Left ventricle myocardium superior (tissue), 1 donor: ENCODE measurements around the gene ST8SIA4. TPM values are rescaled to one million over a fixed set of nuclear protein-coding genes. Genes with fewer than 3 reads are reported as not detected.

Experiments
- ATAC-seq: fragments of 200-7000 bp; cut with Tn5 transposase; one replicate; pipeline ENCODE4 v1.9.1; 2020; ENCODE audit warnings: mild to moderate bottlenecking, moderate library complexity
- DNase-seq: peaks from one replicate; pipeline ENCODE4 v3.0.0-alpha.2; 2020
- intact Hi-C: fragments of 100-400 bp; cut with micrococcal nuclease; formaldehyde crosslinking; loops from one replicate; pipeline ENCODE4 v1.11.0; 2022
- total RNA-seq: library from RNA; stranded (reverse); fragmentation: NEBNext Ultra II Directional; extraction: Animal tissue kit (Norgen Biotek cat#: 25700); gene quantifications from one replicate; pipeline ENCODE4 v1.2.1, GENCODE V29; 2021
- donor health status: DM: no; HTN: yes; CAD: no; lungs with severe emphysema.

The ST8SIA4 gene
- total RNA-seq, 1 donor from 2014 or later: 5.4 TPM

GRCh38 chr5:100877274-100877673 is 25.8 kb downstream of the ST8SIA4 start:
- intact Hi-C loops: no loop called here
- ATAC-seq (no peak), DNase-seq (no peak)

GRCh38 chr5:100872408-100873190 is 30.5 kb downstream of the ST8SIA4 start:
- no peak for DNase-seq
- no peak for ATAC-seq
- intact Hi-C loops: no loop called here

GRCh38 chr5:100867039-100867562 is 36.0 kb downstream of the ST8SIA4 start:
- no peak for ATAC-seq
- intact Hi-C loops: no loop called here
- no peak for DNase-seq

GRCh38 chr5:100864931-100865330 is 38.2 kb downstream of the ST8SIA4 start:
- intact Hi-C loops: no loop called here
- DNase-seq: no peak
- ATAC-seq: no peak

- DNase-seq (no peak), ATAC-seq (no peak)
- intact Hi-C loops: no loop called here
Observed at GRCh38 chr5:100863739-100864138, 39.3 kb downstream of the ST8SIA4 start.

- DNase-seq (no peak), ATAC-seq (no peak)
- intact Hi-C loops: no loop called here
Observed at GRCh38 chr5:100861148-100861547, 41.9 kb downstream of the ST8SIA4 start.

GRCh38 chr5:100860407-100860806 is 42.7 kb downstream of the ST8SIA4 start:
- no peak for ATAC-seq
- intact Hi-C loops: no loop called here
- no peak for DNase-seq

GRCh38 chr5:100858987-100859545 is 44.0 kb downstream of the ST8SIA4 start:
- no peak for ATAC-seq
- intact Hi-C loops: no loop called here
- DNase-seq: no peak

- ATAC-seq (no peak), DNase-seq (no peak)
- intact Hi-C loops: no loop called here
Observed at GRCh38 chr5:100856462-100856861, 46.6 kb downstream of the ST8SIA4 start.

- no peak for ATAC-seq
- intact Hi-C loops: no loop called here
- DNase-seq: no peak
Observed at GRCh38 chr5:100855937-100856430, 47.1 kb downstream of the ST8SIA4 start.

- DNase-seq (no peak), ATAC-seq (no peak)
- intact Hi-C loops: no loop called here
Observed at GRCh38 chr5:100855295-100855694, 47.8 kb downstream of the ST8SIA4 start.

- ATAC-seq: peak; percentile 41
- no peak for DNase-seq
- intact Hi-C loops: no loop called here
Observed at GRCh38 chr5:100854591-100854990, 48.5 kb downstream of the ST8SIA4 start.

GRCh38 chr5:100853582-100853981 is 49.5 kb downstream of the ST8SIA4 start:
- ATAC-seq (no peak), DNase-seq (no peak)
- intact Hi-C loops: no loop called here

GRCh38 chr5:100852988-100853449 is 50.1 kb downstream of the ST8SIA4 start:
- intact Hi-C loops: no loop called here
- DNase-seq (no peak), ATAC-seq (no peak)

GRCh38 chr5:100852051-100852450 is 51.0 kb downstream of the ST8SIA4 start:
- no peak for DNase-seq
- no peak for ATAC-seq
- intact Hi-C loops: no loop called here

GRCh38 chr5:100846772-100847171 is 56.3 kb downstream of the ST8SIA4 start:
- no peak for DNase-seq
- intact Hi-C loops: no loop called here
- no peak for ATAC-seq

GRCh38 chr5:100842080-100842479 is 61.0 kb downstream of the ST8SIA4 start:
- intact Hi-C loops: no loop called here
- no peak for ATAC-seq
- DNase-seq: no peak

GRCh38 chr5:100841358-100842076 is 61.6 kb downstream of the ST8SIA4 start:
- no peak for ATAC-seq
- DNase-seq: no peak
- intact Hi-C loops: no loop called here

GRCh38 chr5:100840789-100841188 is 62.3 kb downstream of the ST8SIA4 start:
- ATAC-seq: no peak
- intact Hi-C loops: no loop called here
- no peak for DNase-seq

GRCh38 chr5:100840370-100840769 is 62.7 kb downstream of the ST8SIA4 start:
- DNase-seq (no peak), ATAC-seq (no peak)
- intact Hi-C loops: no loop called here
